A673 (cell line): Measurements from ENCODE around the gene RPL19. TPM values are rescaled to one million over a fixed set of nuclear protein-coding genes. Genes with fewer than 3 reads are reported as not detected.

Source experiments
- BruUV-seq: library from RNA; stranded (reverse); fragments of 400-500 nt; replicated peaks from 2 replicates; lab custom pipeline; 2021; lab: Mats Ljungman, UMichigan
- CTCF ChIA-PET: fragments of 300-600 bp; sonication (Branson Sonifier 250); formaldehyde crosslinking; loops from one replicate; lab custom pipeline; 2022; ENCODE audit warnings: antibody characterized with exemption; lab: Charles Lee
- POLR2A ChIA-PET: fragments of 300-600 bp; sonication (Branson Sonifier 250); formaldehyde crosslinking; loops from one replicate; lab custom pipeline; 2022; ENCODE audit warnings: antibody characterized with exemption; ENCODE audit not compliant: low non-redundant PET; lab: Charles Lee
- DNase-seq: peaks from one replicate; pipeline ENCODE4 v3.0.0-alpha.2; 2015; ENCODE audit warnings: low spot score
- H3K27ac ChIP-seq: fragments of 200-600 bp; sonication (generic); 2 replicates; pipeline ENCODE4 v1.5.1; 2016; ENCODE audit warnings: mixed run types, low read depth, mild to moderate bottlenecking, mixed read lengths, antibody characterized with exemption, low read length; ENCODE audit not compliant: poor library complexity, severe bottlenecking
- H3K27me3 ChIP-seq: fragments of 200-600 bp; sonication (generic); replicated peaks from 2 replicates; pipeline ENCODE4 v1.6.1; 2017; ENCODE audit warnings: mixed run types, low read depth, mild to moderate bottlenecking, mixed read lengths, antibody characterized with exemption, low read length; ENCODE audit not compliant: insufficient read depth, poor library complexity
- H3K36me3 ChIP-seq: fragments of 200-600 bp; sonication (generic); 2 replicates; pipeline ENCODE4 v1.6.1; 2016; ENCODE audit warnings: mixed run types, mild to moderate bottlenecking, mixed read lengths, antibody characterized with exemption, low read length; ENCODE audit not compliant: insufficient read depth, poor library complexity, severe bottlenecking
- H3K4me1 ChIP-seq: fragments of 200-600 bp; sonication (generic); 2 replicates; pipeline ENCODE4 v1.6.1; 2017; ENCODE audit warnings: mixed run types, mild to moderate bottlenecking, mixed read lengths, antibody characterized with exemption, low read length; ENCODE audit not compliant: insufficient read depth, poor library complexity, severe bottlenecking
- H3K4me3 ChIP-seq: fragments of 200-600 bp; sonication (generic); 2 replicates; pipeline ENCODE4 v1.5.1; 2016; ENCODE audit warnings: low read depth, mixed run types, mild to moderate bottlenecking, mixed read lengths, low read length; ENCODE audit not compliant: poor library complexity, severe bottlenecking
- H3K9me3 ChIP-seq: fragments of 200-600 bp; sonication (generic); 2 replicates; pipeline ENCODE4 v1.6.1; 2016; ENCODE audit warnings: mixed run types, low read depth, mild to moderate bottlenecking, mixed read lengths, antibody characterized with exemption, low read length; ENCODE audit not compliant: poor library complexity, severe bottlenecking
- EZH2 ChIP-seq: fragments of 200-600 bp; sonication (generic); IDR thresholded peaks from 2 replicates; pipeline ENCODE4 v1.6.1; 2017; ENCODE audit warnings: borderline replicate concordance, low read depth, mild to moderate bottlenecking, mixed read lengths, antibody characterized with exemption, low read length; ENCODE audit not compliant: poor library complexity, severe bottlenecking
- intact Hi-C: fragments of 100-400 bp; cut with micrococcal nuclease; formaldehyde crosslinking; loops from one replicate; pipeline ENCODE4 v1.10.0; 2022; ENCODE audit not compliant: unreplicated experiment
- total RNA-seq: library from RNA; stranded (reverse); gene quantifications from 2 replicates; pipeline ENCODE4 v1.2.3, GENCODE V29; 2021
- TF ChIP-seq, protein P1 (sequence below): fragments of 300-800, 200-600 bp; sonication (generic); conservative IDR thresholded peaks from 2 replicates; pipeline ENCODE4 v1.5.1; 2017; ENCODE audit warnings: low read depth, mild to moderate bottlenecking, antibody characterized with exemption, low read length, moderate library complexity, mixed read lengths

The RPL19 gene
- total RNA-seq, 1 experiment from 2014 or later: 950 TPM

DNA sequence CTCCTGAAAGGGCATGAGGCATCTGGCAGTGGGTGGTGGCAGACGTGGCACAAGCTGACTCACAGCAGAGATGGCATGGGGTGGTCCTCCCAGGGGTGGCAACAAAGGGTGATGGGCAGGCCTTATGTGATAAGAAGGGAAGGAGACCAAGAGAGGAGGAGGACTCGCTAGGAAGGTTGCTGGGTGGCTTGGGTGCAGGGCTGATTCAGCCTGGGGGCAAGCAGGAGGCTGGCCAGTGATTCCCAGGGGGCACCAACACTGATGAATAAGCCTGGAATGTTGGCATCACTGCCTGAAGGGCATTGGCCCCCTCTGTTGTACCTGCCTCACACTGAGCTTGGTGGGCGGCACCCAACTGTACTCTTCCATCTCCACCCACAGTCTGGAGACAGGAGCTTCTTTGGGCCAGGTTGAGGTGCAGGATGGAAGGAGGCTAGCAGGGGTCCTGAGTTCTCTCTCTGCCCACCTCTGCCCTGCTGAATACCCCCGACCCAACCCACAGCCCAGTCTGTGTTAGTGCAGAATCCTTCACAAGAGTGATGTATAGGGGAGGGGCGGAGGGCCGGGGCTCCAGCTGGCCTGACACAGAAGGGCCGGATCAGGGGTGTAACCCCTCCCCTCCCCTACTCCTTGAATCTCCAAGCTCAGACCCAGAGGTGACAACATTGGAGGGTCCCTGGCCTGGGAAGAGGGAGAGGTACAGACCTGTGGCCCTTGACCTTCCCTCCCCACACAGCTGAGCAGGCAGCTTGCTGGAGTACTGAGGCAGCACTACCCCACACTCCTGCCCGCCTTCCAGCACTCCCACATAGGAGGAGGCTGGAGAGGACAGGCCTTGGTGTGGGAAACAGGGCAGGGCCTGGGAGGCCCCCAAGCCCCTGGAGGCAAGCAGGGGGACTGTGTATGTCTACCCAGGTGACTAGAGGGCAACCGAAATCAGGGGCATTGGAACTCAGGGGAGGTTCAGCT, 23.1 kb downstream of the RPL19 start:
- Histone ChIP-seq H3K36me3 (no peaks in the 10 kb centered on the region), H3K4me1 (peaks cover 4% of the 10 kb centered on the region), H3K27me3 (peaks cover 3% of the 10 kb centered on the region), H3K9me3 (no peaks in the 10 kb centered on the region), H3K27ac (no peak overlapping the region), H3K4me3 (no peak overlapping the region)
- POLR2A ChIA-PET: no interaction called here
- CTCF ChIA-PET: no interaction called here
- DNase-seq: no peak
- no TSS peak for BruUV-seq
- TF ChIP-seq, protein P1, sequence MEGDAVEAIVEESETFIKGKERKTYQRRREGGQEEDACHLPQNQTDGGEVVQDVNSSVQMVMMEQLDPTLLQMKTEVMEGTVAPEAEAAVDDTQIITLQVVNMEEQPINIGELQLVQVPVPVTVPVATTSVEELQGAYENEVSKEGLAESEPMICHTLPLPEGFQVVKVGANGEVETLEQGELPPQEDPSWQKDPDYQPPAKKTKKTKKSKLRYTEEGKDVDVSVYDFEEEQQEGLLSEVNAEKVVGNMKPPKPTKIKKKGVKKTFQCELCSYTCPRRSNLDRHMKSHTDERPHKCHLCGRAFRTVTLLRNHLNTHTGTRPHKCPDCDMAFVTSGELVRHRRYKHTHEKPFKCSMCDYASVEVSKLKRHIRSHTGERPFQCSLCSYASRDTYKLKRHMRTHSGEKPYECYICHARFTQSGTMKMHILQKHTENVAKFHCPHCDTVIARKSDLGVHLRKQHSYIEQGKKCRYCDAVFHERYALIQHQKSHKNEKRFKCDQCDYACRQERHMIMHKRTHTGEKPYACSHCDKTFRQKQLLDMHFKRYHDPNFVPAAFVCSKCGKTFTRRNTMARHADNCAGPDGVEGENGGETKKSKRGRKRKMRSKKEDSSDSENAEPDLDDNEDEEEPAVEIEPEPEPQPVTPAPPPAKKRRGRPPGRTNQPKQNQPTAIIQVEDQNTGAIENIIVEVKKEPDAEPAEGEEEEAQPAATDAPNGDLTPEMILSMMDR: no peak
- TF ChIP-seq EZH2: no peak
- intact Hi-C loops: no loop called here

DNA sequence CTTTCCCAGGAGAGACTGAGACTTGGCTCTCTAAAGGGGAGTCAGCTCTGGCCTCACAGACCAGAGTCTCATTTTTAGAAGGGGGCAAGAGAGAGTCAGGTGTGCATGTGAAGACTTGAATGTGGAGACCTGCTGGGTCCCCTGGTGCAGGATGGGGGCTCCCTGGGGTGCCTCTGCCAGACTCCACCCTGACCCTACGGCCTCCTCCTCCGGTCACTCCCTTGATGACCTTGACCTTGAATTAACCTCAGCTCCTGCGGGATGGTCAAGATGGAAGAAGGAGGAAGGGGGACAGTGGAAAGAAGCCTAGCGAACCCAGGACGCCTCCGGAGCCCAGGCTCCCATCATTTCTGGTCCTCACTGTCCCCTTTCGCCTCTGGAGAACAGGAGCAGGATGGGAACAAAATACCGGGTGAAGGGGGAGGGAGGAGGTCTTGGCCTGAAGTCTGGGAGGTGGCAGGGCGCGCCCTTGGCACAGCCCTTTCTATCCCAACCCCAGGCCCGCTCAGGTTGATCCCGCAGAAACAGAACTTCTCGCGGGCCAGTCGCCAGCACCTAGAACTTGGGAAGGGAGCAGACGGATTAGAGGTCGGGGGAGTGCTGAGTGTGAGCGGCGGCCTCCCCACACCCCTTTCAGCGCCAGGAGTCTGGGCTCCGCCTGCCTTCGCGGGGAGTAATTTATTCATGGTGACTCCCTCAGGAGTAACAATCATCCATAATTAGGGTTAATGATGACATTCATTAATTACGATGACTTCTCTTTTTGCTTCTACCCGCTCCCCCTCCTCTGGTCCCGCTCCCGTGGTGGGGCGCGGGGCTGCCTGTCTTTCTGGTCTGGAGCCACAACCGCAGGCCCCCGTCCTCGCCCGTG, 24.1 kb downstream of the RPL19 start:
- peaks cover 4% of the 10 kb centered on the region for H3K4me1 ChIP-seq
- POLR2A ChIA-PET: no interaction called here
- CTCF ChIA-PET: no interaction called here
- no peaks in the 10 kb centered on the region for H3K9me3 ChIP-seq
- intact Hi-C loops: no loop called here
- no peaks in the 10 kb centered on the region for H3K36me3 ChIP-seq
- TF ChIP-seq, protein P1: no peak
- H3K4me3 ChIP-seq: peak overlapping the region; percentile 46
- no TSS peak for BruUV-seq
- no peak for DNase-seq
- H3K27ac ChIP-seq: no peak overlapping the region
- peaks cover 3% of the 10 kb centered on the region for H3K27me3 ChIP-seq

DNA sequence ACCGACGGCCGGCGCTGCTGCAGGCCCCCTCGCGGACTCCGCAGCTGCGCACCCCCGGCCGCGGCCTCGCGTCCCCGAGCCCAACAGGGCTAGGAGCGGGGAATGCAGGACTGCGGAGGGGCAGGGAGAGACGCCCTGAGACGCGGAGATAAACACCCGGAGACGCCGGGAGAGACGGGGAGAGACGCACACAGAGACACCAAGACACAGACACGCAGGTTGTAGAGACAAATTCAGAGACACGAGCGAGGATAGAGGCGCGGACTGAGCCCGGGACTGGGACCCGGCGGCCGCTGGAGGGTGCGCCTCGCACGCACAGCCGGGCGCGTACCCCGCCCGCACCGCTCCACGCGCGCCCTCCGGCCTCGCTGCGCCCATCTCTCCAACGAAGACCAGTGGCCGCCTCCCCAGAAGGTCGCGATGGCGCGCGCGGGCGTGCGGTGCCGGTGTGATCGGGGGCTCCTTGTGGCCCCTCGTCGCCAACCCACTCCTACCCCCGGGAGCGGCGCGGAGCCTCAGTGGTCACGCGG, 24.8 kb downstream of the RPL19 start:
- TF ChIP-seq EZH2: no peak
- TF ChIP-seq, protein P1: no peak
- peaks cover 3% of the 10 kb centered on the region for H3K27me3 ChIP-seq
- H3K27ac ChIP-seq: no peak overlapping the region
- H3K4me1 ChIP-seq: peaks cover 4% of the 10 kb centered on the region
- no peaks in the 10 kb centered on the region for H3K9me3 ChIP-seq
- ChIA-PET POLR2A (no interaction called here), CTCF (no interaction called here)
- H3K36me3 ChIP-seq: no peaks in the 10 kb centered on the region
- no TSS peak for BruUV-seq
- DNase-seq: no peak
- H3K4me3 ChIP-seq: peak overlapping the region; percentile 46
- intact Hi-C loops: no loop called here
